Heart right ventricle (tissue), 16 donors: ENCODE data around the gene OOEP. TPM values are rescaled to one million over a fixed set of nuclear protein-coding genes. Genes with fewer than 3 reads are reported as not detected.
A peak's percentile ranks its signal among the peaks of the same experiment; 100 is the strongest.
"Not testable (repeated sequence)": the region's sequence is repeated elsewhere in the genome, so short reads cannot be mapped to it uniquely, and the experiment has no call there.

Source experiments
- ATAC-seq, 8 donors: fragments of 200-7000 bp; cut with Tn5 transposase; one replicate each; pipeline ENCODE4 v1.9.1; 2020; ENCODE audit warnings: mild to moderate bottlenecking in 8 of 8, moderate library complexity in 8 of 8, moderate number of reproducible peaks in 1 of 8
- DNase-seq, 2 donors: peaks; one replicate each; pipeline ENCODE4 v3.0.0-alpha.2; 2020
- H3K27ac ChIP-seq, 10 donors: fragments of 200-600 bp; sonication (generic) in 2 of 10; one replicate each; pipeline versions ENCODE4 v1.5.0 to v1.8.0; 2020 to 2022; ENCODE audit warnings: mild to moderate bottlenecking in 3 of 10
- H3K27me3 ChIP-seq, 7 donors: fragments of 200-600 bp; one replicate each; pipeline ENCODE4 v1.8.0; 2021 to 2022; ENCODE audit warnings: mild to moderate bottlenecking in 2 of 7
- H3K36me3 ChIP-seq, 9 donors: fragments of 200-600 bp; sonication (generic) in 1 of 9; one replicate each; pipeline versions ENCODE4 v1.5.0 to v1.8.0; 2020 to 2022; ENCODE audit warnings: mild to moderate bottlenecking in 2 of 9
- H3K4me1 ChIP-seq, 9 donors: fragments of 200-600 bp; sonication (generic) in 1 of 9; one replicate each; pipeline versions ENCODE4 v1.5.0 to v1.8.0; 2020 to 2022; ENCODE audit warnings: mild to moderate bottlenecking in 4 of 9
- H3K4me3 ChIP-seq, 10 donors: fragments of 200-600 bp; sonication (generic) in 2 of 10; one replicate each; pipeline versions ENCODE4 v1.5.0 to v1.8.0; 2020 to 2022; ENCODE audit warnings: mild to moderate bottlenecking in 7 of 10, moderate library complexity in 2 of 10
- H3K9me3 ChIP-seq, 11 donors: fragments of 200-600 bp in 10 of 11; sonication (generic) in 2 of 11; one replicate each; pipeline versions ENCODE4 v1.5.0 to v1.8.0; 2013 to 2022; ENCODE audit warnings: mild to moderate bottlenecking in 2 of 11, control low read depth in 1 of 11, moderate library complexity in 1 of 11
- WGBS, 2 donors: extraction: QIAGEN DNeasy Blood & Tissue Kit; methylation state at CpG; one replicate each; pipeline ENCODE4 v1.1.7; 2013; ENCODE audit warnings: inconsistent platforms in 1 of 2; 5-methylcytosine and 5-hydroxymethylcytosine counted together
- intact Hi-C, 10 donors: fragments of 100-400 bp; cut with DNase I; formaldehyde crosslinking; loops; one replicate each; pipeline versions ENCODE4 v1.11.1 to v1.14.2; 2022
- polyA plus RNA-seq, 2 donors: library from polyadenylated mRNA; stranded (reverse); fragments of 200-250 nt; gene quantifications; one replicate each; pipeline ENCODE4 v1.2.3, GENCODE V29; 2013
- total RNA-seq, 10 donors: library from RNA; stranded (reverse); fragmentation: NEBNext Ultra II Directional in 3 of 10; extraction: Animal tissue kit (Norgen Biotek cat#: 25700) in 3 of 10; gene quantifications; one replicate each; pipeline versions ENCODE4 v1.2.1 to v1.2.4, GENCODE V29; 2021 to 2023
- TF ChIP-seq, protein P1 (sequence below), 9 donors: fragments of 200-600 bp; sonication (generic) in 2 of 9; IDR thresholded peaks; one replicate each; pipeline versions ENCODE4 v1.5.0 to v1.8.0; 2021 to 2022; ENCODE audit warnings: antibody characterized with exemption in 9 of 9, mild to moderate bottlenecking in 5 of 9, moderate library complexity in 1 of 9
- donor health status: Arrhythmogenic right ventricular cardiomyopathy.
- donor health status: ischemic (EF 13 %, LVEDD 7.1; RV severe dilation, severe dysfunction).
- donor health status: healthy with polysubstance abuse.
- donor health status: DM: no; HTN: yes; CAD: no.
- donor health status: DM: no; HTN: no; CAD: no.
- donor health status: ischemic (EF 25% LVEDD 6.9; RV normal size, moderate dysfunction).
- donor health status: ischemic (EF 25% LVEDD 5.7; RV mildly dilated, moderate dysfunction).
- donor health status: healthy.
- donor health status: DM: yes; HTN: yes; CAD: no.
- donor health status: Ischemic cardiomyopathy.
- donor health status: ischemic (EF 35%, LVEDD 5.7; RV mildly dilated, moderate dysfunction).
- donor health status: nonischemic (EF 11% LVEDD 7.7; RV severe dilation, severe dysfunction).
- donor health status: DM: yes; HTN: yes; CAD: no.
- donor health status: PGD.
- donor health status: ischemic (EF 29% LVEDD 5.4; RV normal size, mild dysfunction).
- donor health status: nonischemic (EF 23%, LVEDD 6.1; RV moderate dilation, normal function).

OOEP gene
- total and polyA plus RNA-seq, 12 donors = 0.03 TPM; not detected in 11

- H3K4me1 ChIP-seq = no peaks in the 10 kb centered on the region
- DNase-seq (no peak), ATAC-seq (no peak)
- TF ChIP-seq, protein P1, sequence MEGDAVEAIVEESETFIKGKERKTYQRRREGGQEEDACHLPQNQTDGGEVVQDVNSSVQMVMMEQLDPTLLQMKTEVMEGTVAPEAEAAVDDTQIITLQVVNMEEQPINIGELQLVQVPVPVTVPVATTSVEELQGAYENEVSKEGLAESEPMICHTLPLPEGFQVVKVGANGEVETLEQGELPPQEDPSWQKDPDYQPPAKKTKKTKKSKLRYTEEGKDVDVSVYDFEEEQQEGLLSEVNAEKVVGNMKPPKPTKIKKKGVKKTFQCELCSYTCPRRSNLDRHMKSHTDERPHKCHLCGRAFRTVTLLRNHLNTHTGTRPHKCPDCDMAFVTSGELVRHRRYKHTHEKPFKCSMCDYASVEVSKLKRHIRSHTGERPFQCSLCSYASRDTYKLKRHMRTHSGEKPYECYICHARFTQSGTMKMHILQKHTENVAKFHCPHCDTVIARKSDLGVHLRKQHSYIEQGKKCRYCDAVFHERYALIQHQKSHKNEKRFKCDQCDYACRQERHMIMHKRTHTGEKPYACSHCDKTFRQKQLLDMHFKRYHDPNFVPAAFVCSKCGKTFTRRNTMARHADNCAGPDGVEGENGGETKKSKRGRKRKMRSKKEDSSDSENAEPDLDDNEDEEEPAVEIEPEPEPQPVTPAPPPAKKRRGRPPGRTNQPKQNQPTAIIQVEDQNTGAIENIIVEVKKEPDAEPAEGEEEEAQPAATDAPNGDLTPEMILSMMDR (IDR thresholded peaks at IDR 0.05) = no peak
- intact Hi-C loops = no loop called here
- H3K36me3 ChIP-seq = no peaks in the 10 kb centered on the region
- no peak overlapping the region for H3K27ac ChIP-seq
- H3K27me3 ChIP-seq = no peaks in the 10 kb centered on the region
- H3K9me3 ChIP-seq = no peaks in the 10 kb centered on the region
- no peak overlapping the region for H3K4me3 ChIP-seq
Measured at GRCh38 chr6:73400656-73401055, 31.0 kb upstream of the OOEP start.

GRCh38 chr6:73395875-73396274 lies 26.2 kb upstream of the OOEP start:
- Histone ChIP-seq H3K27ac (no peak overlapping the region), H3K4me3 (no peak overlapping the region), H3K4me1 (no peaks in the 10 kb centered on the region), H3K27me3 (no peaks in the 10 kb centered on the region), H3K36me3 (no peaks in the 10 kb centered on the region), H3K9me3 (no peaks in the 10 kb centered on the region)
- 95 to 96% methylated on average over 10 of the region's 10 CpGs for WGBS, 2 donors
- TF ChIP-seq, protein P1 (IDR thresholded peaks at IDR 0.05) = no peak
- ATAC-seq = no peak
- DNase-seq = no peak
- intact Hi-C loops = no loop called here

GRCh38 chr6:73394577-73395354 lies 25.1 kb upstream of the OOEP start, which contains the start of gene DDX43:
Gene DDX43 (plus strand): TSS chr6:73394828. CDS start chr6:73394906, 78 bp downstream.
- TF ChIP-seq, protein P1 (IDR thresholded peaks at IDR 0.05) = no peak
- Histone ChIP-seq H3K36me3 (no peaks in the 10 kb centered on the region), H3K27me3 (no peaks in the 10 kb centered on the region), H3K27ac (no peak within 1 kb of the TSS), H3K4me3 (peak within 1 kb of the TSS in 5 of 10 donors; percentile 32 to 38 (median 35)), H3K9me3 (no peaks in the 10 kb centered on the region), H3K4me1 (peaks cover 0 to under 1% (median 0%) of the 10 kb centered on the region in 9 donors)
- intact Hi-C loops = no loop called here
- ATAC-seq (peak in 7 of 8 donors; percentile 43 to 94 (median 92)), DNase-seq (peak; percentile 27 to 79)
- WGBS, 2 donors = 71 to 76% methylated on average over 54 of the region's 54 CpGs

DNA sequence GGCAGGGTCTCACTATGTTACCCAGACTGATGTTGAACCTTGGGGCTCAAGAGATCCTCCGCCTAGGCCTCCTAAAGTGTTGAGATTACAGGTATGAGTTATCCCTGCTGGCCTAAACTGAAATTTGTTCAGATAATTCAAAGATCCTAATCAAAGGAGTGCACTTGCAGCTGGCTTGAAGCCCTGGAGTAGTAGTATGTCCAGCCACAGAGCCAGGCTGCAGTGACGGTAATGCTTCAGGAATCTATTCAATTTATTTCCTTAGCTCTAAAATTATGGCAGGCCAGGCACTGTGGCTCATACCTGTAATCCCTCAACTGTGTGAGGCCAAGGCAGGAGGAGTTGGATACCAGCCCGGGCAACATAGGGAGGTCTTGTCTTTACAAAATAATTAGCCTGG lies 23.6 kb upstream of the OOEP start:
- ATAC-seq = no peak
- no peak overlapping the region for H3K4me3 ChIP-seq
- no peak overlapping the region for H3K27ac ChIP-seq
- no peaks in the 10 kb centered on the region for H3K9me3 ChIP-seq
- intact Hi-C loops = no loop called here
- no peak for DNase-seq
- no peaks in the 10 kb centered on the region for H3K36me3 ChIP-seq
- H3K27me3 ChIP-seq = peaks cover 0 to 6% (median 0%) of the 10 kb centered on the region in 7 donors
- 92 to 95% methylated on average over 3 of the region's 3 CpGs for WGBS, 2 donors
- peaks cover 0 to 13% (median 4%) of the 10 kb centered on the region in 9 donors for H3K4me1 ChIP-seq
- TF ChIP-seq, protein P1 (IDR thresholded peaks at IDR 0.05) = no peak

GRCh38 chr6:73392188-73392587 lies 22.5 kb upstream of the OOEP start:
- Histone ChIP-seq H3K27me3 (peaks cover 0 to 12% (median 0%) of the 10 kb centered on the region in 7 donors), H3K4me1 (peaks cover 0 to 14% (median 4%) of the 10 kb centered on the region in 9 donors)
- intact Hi-C loops, DNase-seq, H3K9me3 ChIP-seq, H3K36me3 ChIP-seq, H3K4me3 ChIP-seq, H3K27ac ChIP-seq, ATAC-seq: not testable (repeated sequence)
- WGBS, 2 donors = 73 to 75% methylated on average over 4 of the region's 4 CpGs
